Astrocyte (in vitro differentiated cells and primary cell): Measurements from ENCODE around the gene CLVS2.

Experiments used
- CTCF ChIP-seq: IDR thresholded peaks from 2 replicates; pipeline ENCODE4 v1.5.1; 2011; ENCODE audit warnings: low read depth, mild to moderate bottlenecking, inconsistent platforms, low read length, moderate library complexity; ENCODE audit not compliant: insufficient read depth
- EZH2 ChIP-seq: IDR thresholded peaks from 2 replicates; pipeline ENCODE4 v1.6.1; 2012; ENCODE audit warnings: mild to moderate bottlenecking, low read length, inconsistent platforms; ENCODE audit not compliant: insufficient read depth

- TF ChIP-seq CTCF (no peak), EZH2 (peak; percentile 74)
Measured at GRCh38 chr6:122995921-122996793, at the start of gene CLVS2.
